ENCODE measurements around the gene BST1. TPM values are rescaled to one million over a fixed set of nuclear protein-coding genes. Genes with fewer than 3 reads are reported as not detected.

Gene BST1
- total RNA-seq, 1 donor: 76.4 TPM

DNA sequence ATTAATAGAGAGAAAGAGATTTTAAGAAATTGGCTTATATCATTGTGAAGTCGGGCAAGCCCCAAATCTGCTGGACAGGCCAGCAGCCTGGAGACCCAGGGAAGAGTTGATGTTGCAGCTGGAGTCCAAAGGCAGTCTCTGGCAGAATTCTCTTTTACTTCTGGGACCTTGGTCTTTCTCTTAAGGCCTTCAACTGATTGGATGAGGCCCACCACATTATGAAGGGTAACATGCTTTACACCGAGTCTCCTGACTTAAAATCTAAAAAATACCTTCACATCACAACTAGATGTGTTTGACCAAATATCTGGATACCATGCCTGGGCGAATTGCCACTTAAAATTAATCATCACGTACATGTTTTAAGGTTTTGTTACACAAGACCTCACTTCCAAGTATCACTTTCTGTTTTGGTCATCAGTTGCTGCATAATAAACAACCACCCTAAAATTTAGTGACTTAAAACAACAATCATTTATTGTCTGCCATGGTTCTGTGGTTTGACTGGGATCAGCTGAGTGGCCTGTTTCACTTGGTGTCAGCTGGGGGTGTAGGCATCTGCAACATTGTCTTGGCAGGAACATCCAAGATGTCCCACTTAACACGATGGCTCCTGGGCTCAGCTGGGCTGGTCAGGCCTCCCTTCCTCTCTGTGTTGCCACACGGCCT is 78.7 kb downstream of the BST1 start:
- Histone ChIP-seq H3K9me3 (ENCODE audit: low read depth, low read length) (no peaks in the 10 kb centered on the region), H3K4me3 (ENCODE audit: low read length) (no peak overlapping the region), H3K27me3 (ENCODE audit: insufficient read depth, low read length) (no peaks in the 10 kb centered on the region), H3K4me1 (ENCODE audit: insufficient read depth, low read length) (peaks cover 71% of the 10 kb centered on the region)

Other genes with a start within 250 kb of the BST1 start
- 0.63 TPM for gene CC2D2A, start 233.2 kb upstream of the BST1 start, total RNA-seq
- 245 TPM for gene FBXL5, start 47.7 kb upstream of the BST1 start, total RNA-seq
- 30.1 TPM for gene FAM200B, start 21.2 kb upstream of the BST1 start, total RNA-seq
- 7.5 TPM for gene CD38, start 75.3 kb downstream of the BST1 start, total RNA-seq
- not detected for gene FGFBP1, start 235.7 kb downstream of the BST1 start, total RNA-seq

Measured in mononuclear cell (primary cell).